Right atrium auricular region (tissue), 2 donors: ENCODE data around the gene JPH3. TPM values are rescaled to one million over a fixed set of nuclear protein-coding genes. Genes with fewer than 3 reads are reported as not detected.

ENCODE experiments used
- DNase-seq: peaks from one replicate; pipeline ENCODE4 v3.0.0-alpha.2; 2019; ENCODE audit warnings: low spot score
- H3K27ac ChIP-seq, 2 donors: fragments of 200-600 bp; sonication (generic); 1 replicate in 1 of 2; 2 replicates in 1 of 2; pipeline ENCODE4 v1.5.1; 2016 to 2019
- H3K27me3 ChIP-seq, 2 donors: fragments of 200-600 bp; sonication (generic); one replicate each; pipeline versions ENCODE4 v1.5.1 to v1.6.0; 2017 to 2019
- H3K36me3 ChIP-seq: fragments of 200-600 bp; sonication (generic); one replicate; pipeline ENCODE4 v1.5.1; 2016
- H3K4me1 ChIP-seq, 2 donors: fragments of 200-600 bp; sonication (generic); one replicate each; pipeline versions ENCODE4 v1.5.1 to v1.6.0; 2017 to 2019
- H3K4me3 ChIP-seq, 2 donors: fragments of 200-600 bp; sonication (generic); 1 replicate in 1 of 2; 2 replicates in 1 of 2; pipeline ENCODE4 v1.5.1; 2017 to 2019; ENCODE audit warnings: mild to moderate bottlenecking in 1 of 2, moderate library complexity in 1 of 2
- H3K9me3 ChIP-seq, 2 donors: fragments of 200-600 bp; sonication (generic); one replicate each; pipeline ENCODE4 v1.5.1; 2019
- CTCF ChIP-seq, 2 donors: fragments of 200-600 bp; sonication (generic); IDR thresholded peaks; one replicate each; pipeline ENCODE4 v1.5.1; 2019; ENCODE audit warnings: antibody characterized with exemption in 2 of 2
- total RNA-seq, 2 donors: library from RNA; depleted of rRNA; stranded (reverse); fragments of >200 nt; gene quantifications; one replicate each; pipeline ENCODE4 v1.1.0, GENCODE V29; 2016

Gene JPH3
- total RNA-seq, 2 donors from 2014 or later = 0.08 to 0.11 TPM

GRCh38 chr16:87598431-87598830 lies 3.9 kb upstream of the JPH3 start:
- no peak for DNase-seq
- TF ChIP-seq CTCF (IDR thresholded peaks at IDR 0.05) = no peak

GRCh38 chr16:87600246-87600645 lies 2.1 kb upstream of the JPH3 start:
- H3K36me3 ChIP-seq = no peaks in the 10 kb centered on the region
- no peaks in the 10 kb centered on the region for H3K9me3 ChIP-seq
- no peak overlapping the region for H3K27ac ChIP-seq
- TF ChIP-seq CTCF (IDR thresholded peaks at IDR 0.05) = no peak
- no peak overlapping the region for H3K4me3 ChIP-seq
- no peak for DNase-seq
- peaks cover 0 to 11% of the 10 kb centered on the region in 2 donors for H3K4me1 ChIP-seq
- H3K27me3 ChIP-seq = peaks cover 0 to 6% of the 10 kb centered on the region in 2 donors

More at GRCh38 chr16:87598431-87598830, 3.9 kb upstream of the JPH3 start:
- Histone ChIP-seq H3K36me3 (no peaks in the 10 kb centered on the region), H3K4me1 (peaks cover 0 to 11% of the 10 kb centered on the region in 2 donors), H3K4me3 (no peak overlapping the region), H3K27ac (no peak overlapping the region), H3K9me3 (no peaks in the 10 kb centered on the region), H3K27me3 (peaks cover 0 to 2% of the 10 kb centered on the region in 2 donors)

- DNase-seq = no peak
- Histone ChIP-seq H3K27me3 (peaks cover 0 to 6% of the 10 kb centered on the region in 2 donors), H3K4me3 (no peak overlapping the region), H3K36me3 (no peaks in the 10 kb centered on the region), H3K27ac (no peak overlapping the region), H3K4me1 (peaks cover 0 to 11% of the 10 kb centered on the region in 2 donors), H3K9me3 (no peaks in the 10 kb centered on the region)
- TF ChIP-seq CTCF (IDR thresholded peaks at IDR 0.05) = no peak
These were observed 817 bp upstream of the JPH3 start for GRCh38 chr16:87601401-87601981.

- peaks cover 0 to 6% of the 10 kb centered on the region in 2 donors for H3K27me3 ChIP-seq
- peaks cover 0 to 11% of the 10 kb centered on the region in 2 donors for H3K4me1 ChIP-seq
- peak overlapping the region in 1 of 2 donors; percentile 15 for H3K4me3 ChIP-seq
- H3K9me3 ChIP-seq = no peaks in the 10 kb centered on the region
- TF ChIP-seq CTCF (IDR thresholded peaks at IDR 0.05) = no peak
- no peak for DNase-seq
- no peak overlapping the region for H3K27ac ChIP-seq
- no peaks in the 10 kb centered on the region for H3K36me3 ChIP-seq
These were observed 744 bp downstream of the JPH3 start for GRCh38 chr16:87602821-87603683.

- Histone ChIP-seq H3K27me3 (peaks cover 0 to 6% of the 10 kb centered on the region in 2 donors), H3K4me3 (no peak overlapping the region)
- DNase-seq = no peak
These were observed 1.7 kb downstream of the JPH3 start for GRCh38 chr16:87603684-87604633.

More at GRCh38 chr16:87603684-87604633, 1.7 kb downstream of the JPH3 start:
- TF ChIP-seq CTCF (IDR thresholded peaks at IDR 0.05) = no peak
- no peaks in the 10 kb centered on the region for H3K9me3 ChIP-seq
- no peaks in the 10 kb centered on the region for H3K36me3 ChIP-seq
- no peak overlapping the region for H3K27ac ChIP-seq
- peaks cover 0 to 11% of the 10 kb centered on the region in 2 donors for H3K4me1 ChIP-seq
